GM19463 (cell line): ENCODE data around the gene VWF.

Experiments used
- ATAC-seq: cut with Tn5 transposase; IDR thresholded peaks from one replicate; pipeline ENCODE4 v1.9.1; 2021; ENCODE audit warnings: mild to moderate bottlenecking, moderate library complexity; ENCODE audit not compliant: unreplicated experiment

The VWF gene

GRCh38 chr12:6078398-6079096 is 45.9 kb downstream of the VWF start:
- no peak for ATAC-seq

GRCh38 chr12:6077692-6078083 is 46.8 kb downstream of the VWF start:
- no peak for ATAC-seq

- no peak for ATAC-seq
These were observed 47.4 kb downstream of the VWF start for GRCh38 chr12:6076776-6077691.

GRCh38 chr12:6076346-6076745 is 48.1 kb downstream of the VWF start:
- ATAC-seq, result no peak

DNA sequence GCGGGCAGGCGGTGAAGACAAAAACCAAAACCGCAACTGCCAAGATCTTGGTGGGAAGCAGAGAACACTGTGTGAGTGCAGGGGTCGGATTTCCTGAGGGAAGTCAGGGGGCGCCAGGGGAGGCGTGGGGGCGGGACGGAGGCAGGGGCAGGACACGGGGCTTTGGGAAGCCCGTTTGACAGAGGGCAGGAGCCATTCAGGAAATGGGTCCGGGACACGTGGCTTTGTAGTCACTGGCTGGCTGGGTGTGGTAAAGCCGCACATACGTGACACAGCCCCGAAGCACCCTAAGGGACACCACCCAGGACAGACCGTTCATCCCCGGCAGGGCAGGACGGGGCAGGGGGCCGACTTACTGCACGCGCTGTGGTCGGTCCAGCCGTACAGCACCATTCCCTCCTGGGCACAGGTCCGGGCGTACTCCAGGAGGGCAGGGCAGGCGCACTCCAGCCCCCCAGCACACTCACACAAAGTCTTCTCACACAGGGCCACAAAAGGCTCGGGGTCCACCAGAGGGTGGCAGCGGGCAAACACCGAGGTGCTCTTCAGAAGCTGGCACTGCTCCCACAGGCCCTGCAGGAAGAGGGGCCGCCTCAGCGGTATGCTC is 49.4 kb downstream of the VWF start:
- ATAC-seq, result no peak

DNA sequence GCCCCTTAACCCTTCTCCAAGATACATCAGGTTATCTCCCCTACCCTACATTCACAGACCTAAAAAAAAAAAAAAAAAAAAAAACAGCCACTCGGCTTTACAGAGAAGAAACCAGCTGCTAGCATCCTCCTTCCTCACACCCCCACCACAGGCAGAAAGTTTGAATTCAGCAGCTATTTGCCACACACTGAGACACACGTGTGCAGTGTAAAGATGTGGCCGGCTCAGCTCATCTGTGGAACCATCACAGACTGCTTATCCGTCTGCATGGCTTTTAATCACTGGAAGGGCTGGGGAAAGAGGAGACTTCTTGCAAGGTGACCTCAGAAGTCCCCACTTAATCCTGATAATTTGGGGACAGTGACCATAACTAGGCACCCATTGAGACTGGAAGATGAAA is 50.0 kb downstream of the VWF start:
- no peak for ATAC-seq

DNA sequence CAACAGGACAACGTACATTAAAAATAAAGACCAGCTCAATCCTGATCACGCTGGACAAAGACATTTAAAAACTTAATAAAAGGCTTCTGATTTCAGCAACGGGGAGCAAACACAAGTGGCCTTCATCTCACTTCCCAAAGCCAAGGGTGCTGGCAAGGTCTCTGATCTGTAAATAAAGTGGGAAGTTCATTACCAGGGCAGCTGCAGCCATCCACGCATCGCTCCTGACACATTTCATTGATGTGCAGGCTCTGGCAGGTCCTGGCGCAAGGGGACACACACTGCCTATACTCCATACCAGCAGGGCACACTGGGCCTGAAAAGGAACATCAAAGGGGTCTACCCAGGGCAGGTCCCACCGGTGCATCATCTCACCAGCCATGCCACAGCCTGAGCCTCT is 51.0 kb downstream of the VWF start:
- ATAC-seq, result no peak

DNA sequence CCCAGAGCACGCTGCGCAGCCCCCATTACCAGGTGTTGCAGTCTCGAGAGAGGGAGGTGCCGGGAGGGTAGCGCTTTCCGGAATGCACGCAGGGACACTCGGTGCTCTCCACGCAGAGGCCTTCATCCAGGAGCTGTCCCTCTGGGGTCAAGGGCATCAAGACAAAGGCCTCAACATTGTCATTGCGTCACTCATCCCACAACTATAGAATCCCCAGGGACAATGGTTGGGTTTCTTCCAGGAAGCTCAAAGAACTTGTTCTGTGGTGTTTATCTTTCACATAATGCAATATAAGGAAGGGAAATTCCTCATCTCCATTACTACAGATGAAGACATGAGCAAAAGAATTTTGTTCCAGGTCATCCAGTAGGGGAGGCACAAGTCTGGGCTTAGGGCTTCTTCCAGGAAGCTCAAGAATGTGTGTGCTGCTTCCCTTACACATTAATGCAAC is 52.1 kb downstream of the VWF start:
- no peak for ATAC-seq

DNA sequence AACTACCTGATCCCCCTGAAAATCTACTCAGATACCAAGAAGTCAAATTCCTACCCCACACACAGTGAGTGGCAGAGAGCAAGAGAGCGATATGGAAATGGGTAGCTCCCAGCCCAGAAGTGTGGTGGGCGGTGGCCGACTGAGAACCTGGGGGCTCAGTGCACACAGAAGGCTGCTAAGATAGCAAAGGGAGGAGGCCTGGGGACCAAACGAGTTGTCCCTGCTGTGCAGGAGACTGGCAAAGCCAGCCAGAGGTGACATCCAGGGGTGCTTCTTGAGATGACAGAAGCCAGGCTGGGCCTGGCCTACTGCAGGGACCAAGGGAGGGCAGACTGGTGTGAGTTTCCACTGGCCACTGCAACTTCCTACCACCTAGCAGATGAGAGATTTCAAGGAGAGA is 52.9 kb downstream of the VWF start:
- ATAC-seq, result no peak

GRCh38 chr12:6070472-6071257 is 53.8 kb downstream of the VWF start:
- ATAC-seq, result no peak

DNA sequence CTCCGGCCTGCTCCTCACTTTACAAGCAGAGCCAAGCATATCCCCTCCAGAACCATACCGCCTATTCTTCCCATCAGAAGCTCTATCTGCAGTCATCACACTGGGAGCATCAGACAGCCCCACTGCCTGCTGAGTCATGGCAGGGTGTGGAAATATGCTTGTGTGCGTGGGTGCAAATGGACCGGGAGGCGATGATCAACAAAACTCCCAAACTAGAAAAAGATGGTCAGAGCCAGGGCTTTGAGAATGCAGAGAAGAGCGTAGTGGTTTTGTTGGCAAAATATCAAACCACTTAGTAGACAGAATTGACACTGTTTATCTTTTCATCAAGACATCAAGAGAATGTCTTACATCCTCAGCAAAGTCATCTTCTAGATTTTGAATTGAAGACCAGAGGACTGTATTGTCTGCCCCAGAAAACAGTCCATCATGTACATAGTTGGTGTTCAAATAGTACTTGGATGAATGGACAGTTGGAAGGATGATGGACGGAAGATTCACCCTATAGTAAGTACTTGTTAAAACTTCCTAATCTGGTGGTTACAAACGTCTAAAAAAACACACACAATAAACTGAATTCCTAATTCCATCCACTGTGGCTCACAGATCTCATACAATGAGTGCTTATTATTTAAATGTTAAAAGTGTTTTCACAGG is 54.9 kb downstream of the VWF start:
- ATAC-seq, result no peak

DNA sequence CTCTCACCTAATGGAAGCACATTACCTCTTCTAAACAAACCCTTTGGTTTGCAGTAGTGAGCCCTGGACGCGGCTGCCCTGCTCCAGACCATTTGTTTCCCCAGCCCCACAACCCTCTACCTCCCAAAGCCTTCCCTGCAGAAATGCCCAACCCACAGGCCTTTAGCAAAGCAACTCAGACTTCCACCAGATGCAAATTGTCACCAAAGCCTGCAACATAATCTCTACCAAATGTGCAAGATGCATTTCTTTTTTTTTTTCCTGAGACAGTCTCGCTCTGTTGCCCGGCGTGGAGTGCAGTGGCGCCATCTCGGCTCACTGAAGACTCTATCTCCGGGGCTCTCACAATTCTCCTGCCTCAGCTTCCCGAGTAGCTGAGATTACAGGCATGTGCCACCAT is 56.2 kb downstream of the VWF start:
- ATAC-seq, result no peak

GRCh38 chr12:6067152-6067916 is 57.1 kb downstream of the VWF start:
- ATAC-seq, result no peak

- no peak for ATAC-seq
These were observed 57.8 kb downstream of the VWF start for GRCh38 chr12:6066651-6067050.

- ATAC-seq, result no peak
These were observed 58.6 kb downstream of the VWF start for GRCh38 chr12:6065863-6066199.

DNA sequence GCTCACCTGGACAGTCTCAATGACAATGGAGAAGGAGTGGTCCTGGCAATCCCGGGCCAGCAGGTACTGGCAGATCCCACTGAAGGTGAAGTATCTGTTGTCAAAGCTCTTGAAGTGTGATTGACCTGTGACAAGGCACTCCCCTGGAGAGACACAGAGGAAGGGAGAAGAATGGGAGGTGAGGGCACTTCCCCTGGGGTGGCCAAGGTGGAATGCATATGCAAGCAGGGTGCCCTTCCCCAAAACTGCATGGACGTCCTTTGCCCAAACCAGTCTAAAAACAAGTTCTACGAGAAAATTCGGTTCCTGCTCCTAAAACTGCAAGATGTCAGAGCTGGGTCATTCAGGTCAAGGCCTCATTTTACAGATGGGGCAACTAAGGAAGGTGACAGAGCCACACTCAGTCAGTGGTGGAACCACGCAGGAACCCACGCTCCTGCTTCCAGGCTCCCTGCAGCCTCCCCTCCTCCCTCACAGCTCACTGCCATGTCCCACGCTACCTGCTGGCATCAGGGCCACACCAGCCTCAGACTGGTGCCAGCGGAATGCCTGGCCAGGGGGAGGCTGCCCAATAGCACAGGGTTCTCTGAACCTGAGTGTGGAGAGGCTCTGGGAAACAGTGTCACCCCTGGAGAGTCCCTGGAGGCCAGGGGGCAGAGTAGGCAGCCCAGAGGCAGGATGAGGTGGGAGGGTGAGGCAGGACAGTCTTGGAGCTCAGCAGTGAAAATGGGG is 59.2 kb downstream of the VWF start:
- ATAC-seq, result no peak

GRCh38 chr12:6062757-6063735 is 61.4 kb downstream of the VWF start:
- no peak for ATAC-seq

DNA sequence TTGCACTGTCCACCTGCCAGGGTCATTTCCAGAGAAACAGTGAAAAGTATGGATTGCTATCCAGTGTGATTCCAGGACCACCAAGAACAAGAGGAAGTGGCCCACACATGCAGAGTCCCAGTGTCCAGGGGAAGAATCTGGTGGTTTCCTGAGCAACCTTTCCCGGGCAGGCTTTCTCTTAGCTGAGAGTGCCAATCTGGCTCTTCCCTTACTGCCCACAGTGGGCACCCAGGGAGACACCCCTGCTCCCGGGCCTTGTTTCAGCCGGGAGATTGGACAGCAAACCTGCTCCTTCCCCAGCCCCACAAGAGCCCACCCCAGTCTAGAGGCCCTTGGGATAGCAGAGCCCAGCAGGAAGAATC is 62.1 kb downstream of the VWF start:
- no peak for ATAC-seq
